ENCODE measurements around the gene VSTM4. TPM values are rescaled to one million over a fixed set of nuclear protein-coding genes. Genes with fewer than 3 reads are reported as not detected.

The VSTM4 gene
- total RNA-seq, 1 donor from 2014 or later: 0.70 TPM

DNA sequence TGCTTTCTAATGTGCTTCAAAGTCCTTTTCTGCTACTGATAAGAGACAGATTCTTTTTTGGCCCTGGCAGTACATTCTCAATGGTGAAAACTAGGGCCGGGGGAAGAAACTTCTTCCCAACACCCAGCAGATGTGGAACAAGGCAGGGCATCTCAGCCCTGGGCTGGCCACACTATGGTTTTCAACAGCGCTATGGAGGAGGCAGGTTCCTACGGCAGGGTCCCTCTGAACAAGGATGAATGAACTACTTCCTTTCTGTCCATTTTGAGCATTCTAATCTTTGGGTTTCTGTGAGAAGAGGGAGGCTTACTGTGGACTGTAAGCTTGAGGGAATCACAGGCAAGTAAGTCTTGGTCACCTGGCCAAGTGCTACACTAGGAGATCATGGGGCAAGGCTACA is 78.7 kb downstream of the VSTM4 start:
- no peaks in the 10 kb centered on the region for H3K9me3 Mint-ChIP-seq (ENCODE audit: unreplicated experiment)
- no peak overlapping the region for H3K27ac Mint-ChIP-seq (ENCODE audit: unreplicated experiment)
- H3K36me3 Mint-ChIP-seq (ENCODE audit: unreplicated experiment): no peaks in the 10 kb centered on the region
- no peaks in the 10 kb centered on the region for H3K27me3 Mint-ChIP-seq (ENCODE audit: unreplicated experiment)
- H3K4me3 Mint-ChIP-seq (ENCODE audit: unreplicated experiment): no peak overlapping the region
- no peaks in the 10 kb centered on the region for H3K4me1 Mint-ChIP-seq (ENCODE audit: unreplicated experiment)
- TF ChIP-seq, protein P1, sequence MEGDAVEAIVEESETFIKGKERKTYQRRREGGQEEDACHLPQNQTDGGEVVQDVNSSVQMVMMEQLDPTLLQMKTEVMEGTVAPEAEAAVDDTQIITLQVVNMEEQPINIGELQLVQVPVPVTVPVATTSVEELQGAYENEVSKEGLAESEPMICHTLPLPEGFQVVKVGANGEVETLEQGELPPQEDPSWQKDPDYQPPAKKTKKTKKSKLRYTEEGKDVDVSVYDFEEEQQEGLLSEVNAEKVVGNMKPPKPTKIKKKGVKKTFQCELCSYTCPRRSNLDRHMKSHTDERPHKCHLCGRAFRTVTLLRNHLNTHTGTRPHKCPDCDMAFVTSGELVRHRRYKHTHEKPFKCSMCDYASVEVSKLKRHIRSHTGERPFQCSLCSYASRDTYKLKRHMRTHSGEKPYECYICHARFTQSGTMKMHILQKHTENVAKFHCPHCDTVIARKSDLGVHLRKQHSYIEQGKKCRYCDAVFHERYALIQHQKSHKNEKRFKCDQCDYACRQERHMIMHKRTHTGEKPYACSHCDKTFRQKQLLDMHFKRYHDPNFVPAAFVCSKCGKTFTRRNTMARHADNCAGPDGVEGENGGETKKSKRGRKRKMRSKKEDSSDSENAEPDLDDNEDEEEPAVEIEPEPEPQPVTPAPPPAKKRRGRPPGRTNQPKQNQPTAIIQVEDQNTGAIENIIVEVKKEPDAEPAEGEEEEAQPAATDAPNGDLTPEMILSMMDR (IDR thresholded peaks at IDR 0.05): no peak
- DNase-seq (ENCODE audit: extremely low spot score, unreplicated experiment): peak; percentile 65

DNA sequence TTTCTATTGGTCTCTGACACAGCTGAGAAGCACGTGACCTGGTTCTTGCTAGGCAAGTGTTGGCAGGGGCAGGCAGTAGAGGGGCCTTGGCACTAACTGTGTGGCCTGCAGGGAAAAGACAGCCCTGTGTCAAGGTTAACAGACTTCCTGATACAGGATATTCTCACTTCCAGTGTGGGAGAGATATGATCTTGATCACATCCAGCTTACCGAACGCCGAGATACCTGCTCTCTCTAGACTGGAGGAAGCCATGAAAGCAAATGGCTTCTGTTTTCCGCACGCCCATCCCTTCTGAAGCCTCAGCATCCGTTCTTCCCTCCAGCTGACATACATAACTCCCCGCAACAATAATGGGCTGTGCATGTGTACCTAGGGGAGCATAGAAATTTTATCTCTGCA is 79.4 kb downstream of the VSTM4 start:
- TF ChIP-seq, protein P1 (IDR thresholded peaks at IDR 0.05): no peak
- H3K27ac Mint-ChIP-seq (ENCODE audit: unreplicated experiment): no peak overlapping the region
- no peaks in the 10 kb centered on the region for H3K36me3 Mint-ChIP-seq (ENCODE audit: unreplicated experiment)
- H3K27me3 Mint-ChIP-seq (ENCODE audit: unreplicated experiment): no peaks in the 10 kb centered on the region
- H3K4me1 Mint-ChIP-seq (ENCODE audit: unreplicated experiment): no peaks in the 10 kb centered on the region
- H3K9me3 Mint-ChIP-seq (ENCODE audit: unreplicated experiment): no peaks in the 10 kb centered on the region
- peak; percentile 48 for DNase-seq (ENCODE audit: extremely low spot score, unreplicated experiment)
- no peak overlapping the region for H3K4me3 Mint-ChIP-seq (ENCODE audit: unreplicated experiment)

DNA sequence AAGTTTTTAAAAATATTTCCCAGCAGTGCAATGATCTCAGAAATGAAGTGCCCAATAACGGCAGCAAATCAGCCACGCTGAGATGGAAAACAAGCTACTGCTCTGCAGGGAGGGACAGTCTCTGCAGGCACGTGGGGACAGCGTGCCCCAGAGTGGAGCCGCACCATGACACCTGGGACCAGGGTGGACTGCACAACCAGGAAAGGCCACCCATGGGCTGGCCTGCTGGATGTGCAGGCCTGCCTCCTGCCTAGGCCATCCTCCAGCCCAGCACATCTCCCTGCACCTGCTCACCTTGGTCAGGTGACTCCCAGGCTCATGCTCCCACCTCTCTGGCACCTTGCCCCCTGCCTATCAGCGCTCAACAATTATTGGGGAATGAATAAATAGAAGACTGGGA is 80.4 kb downstream of the VSTM4 start:
- Mint-ChIP-seq H3K27ac (ENCODE audit: unreplicated experiment) (no peak overlapping the region), H3K9me3 (ENCODE audit: unreplicated experiment) (no peaks in the 10 kb centered on the region), H3K4me1 (ENCODE audit: unreplicated experiment) (no peaks in the 10 kb centered on the region), H3K36me3 (ENCODE audit: unreplicated experiment) (no peaks in the 10 kb centered on the region), H3K4me3 (ENCODE audit: unreplicated experiment) (no peak overlapping the region), H3K27me3 (ENCODE audit: unreplicated experiment) (no peaks in the 10 kb centered on the region)
- peak; percentile 68 for DNase-seq (ENCODE audit: extremely low spot score, unreplicated experiment)
- TF ChIP-seq, protein P1 (IDR thresholded peaks at IDR 0.05): no peak

DNA sequence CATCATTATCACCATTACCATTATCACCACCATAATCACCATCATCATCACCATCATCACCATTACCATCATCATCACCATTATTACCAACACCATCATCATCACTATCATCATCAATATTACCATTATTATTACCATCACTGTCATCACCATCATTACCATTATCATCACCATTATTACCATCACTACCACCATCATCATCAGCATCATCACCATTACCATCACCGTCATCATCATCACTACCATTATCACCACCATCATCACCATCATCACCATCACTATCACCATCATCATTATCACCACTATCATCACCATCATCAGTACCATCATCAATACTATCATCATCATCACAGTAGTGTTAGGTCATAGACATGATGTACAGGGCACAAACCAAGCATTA is 81.4 kb downstream of the VSTM4 start:
- TF ChIP-seq, protein P1 (IDR thresholded peaks at IDR 0.05): no peak
- no peaks in the 10 kb centered on the region for H3K27me3 Mint-ChIP-seq (ENCODE audit: unreplicated experiment)
- H3K4me1 Mint-ChIP-seq (ENCODE audit: unreplicated experiment): no peaks in the 10 kb centered on the region
- no peak for DNase-seq (ENCODE audit: extremely low spot score, unreplicated experiment)
- H3K4me3 Mint-ChIP-seq (ENCODE audit: unreplicated experiment): no peak overlapping the region
- H3K9me3 Mint-ChIP-seq (ENCODE audit: unreplicated experiment): no peaks in the 10 kb centered on the region
- H3K27ac Mint-ChIP-seq (ENCODE audit: unreplicated experiment): no peak overlapping the region
- no peaks in the 10 kb centered on the region for H3K36me3 Mint-ChIP-seq (ENCODE audit: unreplicated experiment)

DNA sequence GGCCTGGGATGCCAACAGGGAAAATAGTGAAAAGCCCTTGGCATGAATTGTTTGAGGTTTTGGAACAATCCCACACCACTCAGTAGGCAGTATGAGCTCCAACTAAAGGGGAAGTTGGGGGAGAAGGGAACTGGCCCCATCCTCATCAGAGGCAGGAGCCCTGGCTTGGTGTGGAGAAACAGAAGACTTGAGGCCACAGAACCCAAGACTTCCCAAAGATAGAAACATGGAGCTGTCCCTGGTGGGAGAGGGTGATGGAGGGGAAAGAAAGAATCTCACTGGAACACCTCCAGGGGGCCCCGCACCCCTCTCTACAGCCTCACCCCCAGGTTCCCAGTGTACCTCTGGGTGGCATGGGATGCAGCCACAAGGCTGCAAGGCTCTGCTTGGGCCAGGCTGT is 85.7 kb downstream of the VSTM4 start:
- DNase-seq (ENCODE audit: extremely low spot score, unreplicated experiment): no peak
- TF ChIP-seq, protein P1 (IDR thresholded peaks at IDR 0.05): no peak
- H3K27me3 Mint-ChIP-seq (ENCODE audit: unreplicated experiment): no peaks in the 10 kb centered on the region
- H3K4me3 Mint-ChIP-seq (ENCODE audit: unreplicated experiment): no peak overlapping the region
- H3K9me3 Mint-ChIP-seq (ENCODE audit: unreplicated experiment): no peaks in the 10 kb centered on the region
- H3K27ac Mint-ChIP-seq (ENCODE audit: unreplicated experiment): no peak overlapping the region
- no peaks in the 10 kb centered on the region for H3K4me1 Mint-ChIP-seq (ENCODE audit: unreplicated experiment)
- no peaks in the 10 kb centered on the region for H3K36me3 Mint-ChIP-seq (ENCODE audit: unreplicated experiment)

Data from osteocyte (in vitro differentiated cells).